Measurements from ENCODE around the gene JCHAIN.

DNA sequence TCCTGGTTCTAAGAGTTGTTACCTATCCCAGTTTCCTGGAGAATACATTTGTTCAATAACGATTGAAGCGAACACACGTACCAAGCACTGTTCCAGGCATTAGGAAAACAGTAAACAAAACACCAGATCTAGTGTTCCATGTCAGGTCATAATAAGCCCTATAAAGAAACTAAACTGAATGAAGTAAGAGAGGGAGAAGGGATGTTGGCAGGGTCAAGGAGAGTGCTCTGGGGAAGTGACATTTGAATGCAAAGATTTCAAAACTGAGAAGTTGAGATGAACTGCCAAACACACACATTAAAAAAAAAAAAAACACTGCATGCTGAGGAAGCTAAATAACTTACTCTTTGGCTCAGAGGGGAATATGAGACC, 52.1 kb downstream of the JCHAIN start:
- TF ChIP-seq, protein P1, sequence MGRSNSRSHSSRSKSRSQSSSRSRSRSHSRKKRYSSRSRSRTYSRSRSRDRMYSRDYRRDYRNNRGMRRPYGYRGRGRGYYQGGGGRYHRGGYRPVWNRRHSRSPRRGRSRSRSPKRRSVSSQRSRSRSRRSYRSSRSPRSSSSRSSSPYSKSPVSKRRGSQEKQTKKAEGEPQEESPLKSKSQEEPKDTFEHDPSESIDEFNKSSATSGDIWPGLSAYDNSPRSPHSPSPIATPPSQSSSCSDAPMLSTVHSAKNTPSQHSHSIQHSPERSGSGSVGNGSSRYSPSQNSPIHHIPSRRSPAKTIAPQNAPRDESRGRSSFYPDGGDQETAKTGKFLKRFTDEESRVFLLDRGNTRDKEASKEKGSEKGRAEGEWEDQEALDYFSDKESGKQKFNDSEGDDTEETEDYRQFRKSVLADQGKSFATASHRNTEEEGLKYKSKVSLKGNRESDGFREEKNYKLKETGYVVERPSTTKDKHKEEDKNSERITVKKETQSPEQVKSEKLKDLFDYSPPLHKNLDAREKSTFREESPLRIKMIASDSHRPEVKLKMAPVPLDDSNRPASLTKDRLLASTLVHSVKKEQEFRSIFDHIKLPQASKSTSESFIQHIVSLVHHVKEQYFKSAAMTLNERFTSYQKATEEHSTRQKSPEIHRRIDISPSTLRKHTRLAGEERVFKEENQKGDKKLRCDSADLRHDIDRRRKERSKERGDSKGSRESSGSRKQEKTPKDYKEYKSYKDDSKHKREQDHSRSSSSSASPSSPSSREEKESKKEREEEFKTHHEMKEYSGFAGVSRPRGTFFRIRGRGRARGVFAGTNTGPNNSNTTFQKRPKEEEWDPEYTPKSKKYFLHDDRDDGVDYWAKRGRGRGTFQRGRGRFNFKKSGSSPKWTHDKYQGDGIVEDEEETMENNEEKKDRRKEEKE (IDR thresholded peaks at IDR 0.05; ENCODE audit: borderline replicate concordance in 1 of 2, control insufficient read depth in 1 of 2, low read depth in 2 of 2, low read length in 1 of 2): no peak
- TF ChIP-seq JUN (IDR thresholded peaks at IDR 0.05; ENCODE audit: borderline replicate concordance, low read depth, low read length) (no peak), JUN (CRISPR knock-in tag; IDR thresholded peaks at IDR 0.05; ENCODE audit: borderline replicate concordance) (no peak)
